H1 (cell line): Measurements from ENCODE around the gene CCDC169. TPM values are rescaled to one million over a fixed set of nuclear protein-coding genes. Genes with fewer than 3 reads are reported as not detected.

Source experiments
- CTCF ChIA-PET: fragments of 300-600 bp; sonication (Branson Sonifier 250); formaldehyde crosslinking; loops from one replicate; lab custom pipeline; 2021; ENCODE audit not compliant: partially characterized antibody; lab: Charles Lee
- POLR2A ChIA-PET: fragments of 300-600 bp; sonication (Branson Sonifier 250); formaldehyde crosslinking; loops from one replicate; lab custom pipeline; 2021; ENCODE audit warnings: inconsistent platforms; ENCODE audit not compliant: partially characterized antibody; lab: Charles Lee
- DNase-seq, 2 experiments: peaks; one replicate each; pipeline versions ENCODE4 v3.0.0 to v3.0.0-alpha.2; 2010 to 2022; ENCODE audit warnings: low spot score in 2 of 2, low read depth in 1 of 2, mixed read lengths in 1 of 2
- FAIRE-seq: peaks from 2 replicates; lab custom pipeline; 2011; peaks lifted over from hg19 to GRCh38; lab: Jason Lieb, UNC
- H2AFZ ChIP-seq: 2 replicates; pipeline ENCODE4 v1.8.1; 2012; ENCODE audit warnings: low read length, inconsistent platforms
- H2AK5ac ChIP-seq: 2 replicates; pipeline ENCODE4 v1.6.1; 2013; ENCODE audit warnings: low read depth, low read length
- H2BK120ac ChIP-seq: replicated peaks from 2 replicates; pipeline ENCODE3; 2013; ENCODE audit warnings: low read depth, low read length, inconsistent platforms
- H2BK12ac ChIP-seq: 2 replicates; pipeline ENCODE4 v1.6.1; 2013; ENCODE audit warnings: low read depth, low read length
- H2BK15ac ChIP-seq: 2 replicates; pipeline ENCODE4 v1.6.1; 2013; ENCODE audit warnings: low read length
- H2BK20ac ChIP-seq: 2 replicates; pipeline ENCODE4 v1.6.1; 2013; ENCODE audit warnings: low read length
- H2BK5ac ChIP-seq: 2 replicates; pipeline ENCODE4 v1.6.1; 2013; ENCODE audit warnings: low read depth, low read length
- H3K14ac ChIP-seq: 2 replicates; pipeline ENCODE4 v1.6.1; 2013; ENCODE audit warnings: inconsistent platforms; ENCODE audit not compliant: insufficient read length
- H3K18ac ChIP-seq: 2 replicates; pipeline ENCODE4 v1.6.1; 2013; ENCODE audit warnings: low read length; ENCODE audit errors: extremely low read depth
- H3K23ac ChIP-seq: 2 replicates; pipeline ENCODE4 v1.6.1; 2013; ENCODE audit warnings: inconsistent platforms; ENCODE audit not compliant: insufficient read length
- H3K23me2 ChIP-seq: 2 replicates; pipeline ENCODE4 v1.6.1; 2013; ENCODE audit warnings: low read depth, low read length
- H3K27ac ChIP-seq: 2 replicates; pipeline ENCODE4 v1.6.1; 2011; ENCODE audit warnings: low read depth, low read length, inconsistent platforms
- H3K27me3 ChIP-seq, 4 experiments: replicated peaks in 1 of 4; 1 replicate in 1 of 4; 2 replicates in 3 of 4; pipeline versions ENCODE4 v1.6.1 to v1.8.1; 2011 to 2013; ENCODE audit warnings: low read length in 3 of 4, mild to moderate bottlenecking in 3 of 4, inconsistent platforms in 2 of 4, mixed read lengths in 2 of 4, moderate library complexity in 1 of 4; ENCODE audit not compliant: control insufficient read depth in 3 of 4, insufficient read depth in 3 of 4; ENCODE audit errors: extremely low read depth in 1 of 4
- H3K36me3 ChIP-seq, 4 experiments: 2 replicates each; pipeline versions ENCODE4 v1.6.1 to v1.8.1; 2011 to 2013; ENCODE audit warnings: mild to moderate bottlenecking in 4 of 4, low read length in 3 of 4, moderate library complexity in 2 of 4, control low read depth in 1 of 4, inconsistent platforms in 1 of 4; ENCODE audit not compliant: insufficient read depth in 4 of 4, control insufficient read depth in 2 of 4
- H3K4ac ChIP-seq: replicated peaks from 2 replicates; pipeline ENCODE3; 2013; ENCODE audit warnings: low read length, low read depth, mixed read lengths, inconsistent platforms; ENCODE audit not compliant: insufficient read length
- H3K4me1 ChIP-seq, 4 experiments: replicated peaks in 1 of 4; 1 replicate in 1 of 4; 2 replicates in 3 of 4; pipeline versions ENCODE4 v1.6.1 to v1.8.1; 2011 to 2013; ENCODE audit warnings: low read length in 3 of 4, inconsistent platforms in 2 of 4, mixed read lengths in 1 of 4; ENCODE audit not compliant: insufficient read depth in 4 of 4, control insufficient read depth in 3 of 4
- H3K4me2 ChIP-seq, 2 experiments: 2 replicates each; pipeline versions ENCODE4 v1.6.1 to v1.8.1; 2011 to 2013; ENCODE audit warnings: low read depth in 2 of 2, low read length in 2 of 2, control low read depth in 1 of 2, inconsistent platforms in 1 of 2, mild to moderate bottlenecking in 1 of 2; ENCODE audit not compliant: insufficient read depth in 1 of 2
- H3K4me3 ChIP-seq, 4 experiments: fragments of 200-600, 300-600 bp in 1 of 4; sonication (generic), shearing (Covaris generic), sonication (Bioruptor Twin) in 1 of 4; 2 replicates each; pipeline versions ENCODE4 v1.5.1 to v1.8.1; 2011 to 2016; ENCODE audit warnings: low read length in 4 of 4, low read depth in 3 of 4, control low read depth in 2 of 4, inconsistent platforms in 2 of 4, mild to moderate bottlenecking in 2 of 4, mixed read lengths in 1 of 4, moderate library complexity in 1 of 4; ENCODE audit not compliant: insufficient read depth in 2 of 4; ENCODE audit errors: extremely low read depth in 1 of 4
- H3K56ac ChIP-seq: replicated peaks from 2 replicates; pipeline ENCODE3; 2013; ENCODE audit warnings: low read depth, mild to moderate bottlenecking, mixed read lengths, low read length, inconsistent platforms; ENCODE audit not compliant: insufficient read length
- H3K79me1 ChIP-seq: 2 replicates; pipeline ENCODE4 v1.6.1; 2013; ENCODE audit warnings: low read depth, low read length, control low read depth
- H3K79me2 ChIP-seq, 2 experiments: 2 replicates each; pipeline versions ENCODE4 v1.6.1 to v1.8.1; 2012 to 2013; ENCODE audit warnings: low read length in 2 of 2, mild to moderate bottlenecking in 2 of 2, inconsistent platforms in 1 of 2; ENCODE audit not compliant: insufficient read depth in 2 of 2, control insufficient read depth in 1 of 2
- H3K9ac ChIP-seq, 4 experiments: replicated peaks in 1 of 4; 1 replicate in 1 of 4; 2 replicates in 3 of 4; pipeline versions ENCODE4 v1.6.1 to v1.8.1; 2011 to 2013; ENCODE audit warnings: low read depth in 3 of 4, low read length in 3 of 4, control low read depth in 2 of 4, mild to moderate bottlenecking in 2 of 4, moderate library complexity in 2 of 4, inconsistent platforms in 1 of 4; ENCODE audit errors: extremely low read depth in 1 of 4
- H3K9me3 ChIP-seq, 2 experiments: 2 replicates each; pipeline versions ENCODE4 v1.6.1 to v1.8.1; 2012 to 2013; ENCODE audit warnings: mild to moderate bottlenecking in 2 of 2, moderate library complexity in 2 of 2, control low read depth in 1 of 2, inconsistent platforms in 1 of 2, low read depth in 1 of 2, low read length in 1 of 2, mixed read lengths in 1 of 2; ENCODE audit not compliant: insufficient read depth in 2 of 2
- H4K20me1 ChIP-seq, 2 experiments: replicated peaks in 1 of 2; 2 replicates each; pipeline versions ENCODE3 to v1.8.1; 2011 to 2013; ENCODE audit warnings: inconsistent platforms in 2 of 2, low read length in 2 of 2, mild to moderate bottlenecking in 1 of 2; ENCODE audit not compliant: insufficient read depth in 2 of 2, control insufficient read depth in 1 of 2
- H4K5ac ChIP-seq: 2 replicates; pipeline ENCODE4 v1.6.1; 2013; ENCODE audit warnings: low read length, low read depth, mixed read lengths, inconsistent platforms; ENCODE audit not compliant: insufficient read length
- H4K8ac ChIP-seq: 2 replicates; pipeline ENCODE4 v1.8.0; 2013; ENCODE audit warnings: mild to moderate bottlenecking, moderate library complexity, low read length, inconsistent platforms; ENCODE audit not compliant: insufficient read depth; ENCODE audit errors: extremely low read depth
- H4K91ac ChIP-seq: replicated peaks from 2 replicates; pipeline ENCODE3; 2013; ENCODE audit warnings: low read length, mixed read lengths, inconsistent platforms; ENCODE audit not compliant: insufficient read length
- BCL11A ChIP-seq, 2 experiments: IDR thresholded peaks; one replicate each; pipeline ENCODE4 v1.6.1; 2011; ENCODE audit warnings: low read depth in 2 of 2, low read length in 2 of 2, mild to moderate bottlenecking in 2 of 2
- CBX8 ChIP-seq: fragments of 300-800, 300-1000 bp; sonication (generic); IDR thresholded peaks from 2 replicates; pipeline ENCODE4 v1.7.1; 2016; ENCODE audit warnings: low read depth, low read length, borderline replicate concordance
- CHD1 ChIP-seq: IDR thresholded peaks from 2 replicates; pipeline ENCODE4 v1.6.1; 2012; ENCODE audit warnings: low read depth, low read length, improper control_type of control experiment
- HDAC2 ChIP-seq, 2 experiments: fragments of 300-600 bp in 1 of 2; sonication (generic) in 1 of 2; IDR thresholded peaks; 2 replicates each; pipeline ENCODE4 v1.6.1; 2011 to 2012; ENCODE audit warnings: low read depth in 2 of 2, low read length in 2 of 2, mild to moderate bottlenecking in 2 of 2, moderate library complexity in 2 of 2, borderline replicate concordance in 1 of 2, inconsistent platforms in 1 of 2
- MAFK ChIP-seq: IDR thresholded peaks from 2 replicates; pipeline ENCODE4 v1.6.1; 2012; ENCODE audit warnings: low read depth, mild to moderate bottlenecking, improper control_type of control experiment, low read length
- POLR2AphosphoS5 ChIP-seq: IDR thresholded peaks from 2 replicates; pipeline ENCODE4 v1.6.1; 2011; ENCODE audit warnings: low read depth, low read length
- SIX5 ChIP-seq: IDR thresholded peaks from 2 replicates; pipeline ENCODE4 v1.6.1; 2011; ENCODE audit warnings: mild to moderate bottlenecking, low read depth, low read length
- SP1 ChIP-seq: IDR thresholded peaks from 2 replicates; pipeline ENCODE4 v1.6.1; 2011; ENCODE audit warnings: low read depth, low read length
- TAF1 ChIP-seq: IDR thresholded peaks from 2 replicates; pipeline ENCODE4 v1.6.1; 2011; ENCODE audit warnings: mild to moderate bottlenecking, low read depth, low read length
- TAF7 ChIP-seq: optimal IDR thresholded peaks from 2 replicates; pipeline ENCODE3; 2011; ENCODE audit warnings: low read depth, mild to moderate bottlenecking, inconsistent platforms, low read length, moderate library complexity, borderline replicate concordance
- TCF12 ChIP-seq: IDR thresholded peaks from 2 replicates; pipeline ENCODE4 v1.6.1; 2011; ENCODE audit warnings: low read depth, mild to moderate bottlenecking, low read length
- ZNF274 ChIP-seq: IDR thresholded peaks from 2 replicates; pipeline ENCODE4 v1.7.0; 2012; ENCODE audit warnings: low read length, borderline replicate concordance; ENCODE audit errors: extremely low read depth
- WGBS, 2 experiments: shearing (Covaris generic) in 1 of 2; methylation state at CpG; one replicate each; pipeline versions ENCODE4 v1.1.6 to v1.1.7; 2013 to 2015; ENCODE audit warnings: low lambda C conversion rate in 2 of 2, mixed read lengths in 2 of 2, inconsistent platforms in 1 of 2, low coverage in 1 of 2, missing lambda C conversion rate in 1 of 2; ENCODE audit not compliant: insufficient replicate concordance in 2 of 2, insufficient coverage in 1 of 2, insufficient read length in 1 of 2; ENCODE audit errors: extremely low coverage in 1 of 2, missing lambda C conversion rate in 1 of 2; 5-methylcytosine and 5-hydroxymethylcytosine counted together
- polyA plus RNA-seq, 7 experiments: library from polyadenylated mRNA; depleted of rRNA in 3 of 7; stranded (reverse) in 5 of 7; unstranded in 2 of 7; fragments of >200 nt in 5 of 7; fragments of 200-250 nt in 2 of 7; gene quantifications; 1 replicate in 5 of 7; 2 replicates in 1 of 7; 4 replicates in 1 of 7; pipeline versions ENCODE4 v1.2.1 to v1.2.3, GENCODE V29; 2011 to 2013; ENCODE audit warnings: missing spikeins in 2 of 7, mixed read lengths in 2 of 7
- total RNA-seq: library from RNA; stranded (reverse); fragmentation: NEBNext Ultra II Directional; extraction: Animal tissue kit (Norgen Biotek cat#: 25700); gene quantifications from 2 replicates; pipeline ENCODE4 v1.2.1, GENCODE V29; 2021
- TF ChIP-seq, protein P1 (sequence below): IDR thresholded peaks from 2 replicates; pipeline ENCODE4 v1.6.1; 2011; ENCODE audit warnings: low read length, improper control_type of control experiment

Gene CCDC169
- total and polyA plus RNA-seq, 2 of the 8 experiments (the other 6 are each of a cell fraction or from before 2014, with no cell fraction given) = 7.2 to 44.0 TPM

DNA sequence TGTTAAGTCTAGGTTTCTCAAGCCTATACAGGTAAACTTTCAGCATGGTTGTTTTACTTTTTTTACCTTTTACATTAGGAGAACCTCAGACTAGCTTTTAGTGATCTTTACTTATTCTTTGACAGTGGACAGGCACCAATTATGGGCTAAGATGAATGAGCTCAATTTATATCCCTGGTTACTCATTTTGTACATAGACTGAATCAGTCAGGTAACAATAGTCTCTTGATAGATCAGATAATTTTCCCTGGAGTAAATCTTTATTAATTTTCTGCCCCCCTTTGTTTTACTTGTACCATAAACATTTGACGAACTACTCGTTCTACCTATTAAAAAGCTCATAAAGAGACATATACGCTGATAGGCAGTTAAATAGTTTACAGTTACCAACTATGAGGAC, 25.8 kb upstream of the CCDC169 start:
- ChIA-PET POLR2A (interaction anchor here (4.7 kb wide), 1 partner anchor 26 kb away, joined by 30 read pairs; the partner anchor contains the start of gene CCDC169), CTCF (interaction anchor here (0.7 to 1.5 kb wide), 3 partner anchors 14 to 40 kb away, joined by 3 to 6 read pairs (median 5); no protein-coding TSS in a partner anchor)
- Histone ChIP-seq H3K23ac (no peak overlapping the region), H3K9ac (no peak overlapping the region), H2BK120ac (no peak overlapping the region), H3K14ac (no peak overlapping the region), H2BK15ac (no peak overlapping the region), H2AFZ (no peak overlapping the region), H4K8ac (no peak overlapping the region), H3K27ac (no peak overlapping the region), H3K56ac (no peak overlapping the region), H3K79me1 (peaks cover 2% of the 10 kb centered on the region; the same call in 1 of the 2 replicates), H2AK5ac (no peak overlapping the region), H2BK12ac (no peak overlapping the region), H2BK5ac (peak overlapping the region; percentile 61; the same call in 1 of the 2 replicates), H3K18ac (no peak overlapping the region), H4K5ac (peak overlapping the region; percentile 18), H3K4ac (no peak overlapping the region), H3K4me3 (no peak overlapping the region), H2BK20ac (no peak overlapping the region), H4K20me1 (no peaks in the 10 kb centered on the region), H3K4me1 (peaks cover 0 to 7% (median 3%) of the 10 kb centered on the region in 4 experiments; a peak in 3 of 7 replicates), H3K9me3 (no peaks in the 10 kb centered on the region; a peak in 1 of 4 replicates), H4K91ac (no peak overlapping the region), H3K23me2 (no peaks in the 10 kb centered on the region), H3K27me3 (no peaks in the 10 kb centered on the region), H3K36me3 (peaks cover 0 to 38% (median 7%) of the 10 kb centered on the region in 4 experiments; a peak in 3 of 8 replicates), H3K79me2 (no peaks in the 10 kb centered on the region), H3K4me2 (no peak overlapping the region)
- FAIRE-seq = no peak
- WGBS, 2 experiments = 93% methylated on average over 3 of the region's 3 CpGs; no CpG with 5 or more reads in 1 of the 2 experiments
- no peak for DNase-seq
- no peak for TF ChIP-seq TAF7
- no peak for TF ChIP-seq SP1
- TF ChIP-seq MAFK = no peak
- no peak for TF ChIP-seq CBX8
- TF ChIP-seq ZNF274 = no peak
- TF ChIP-seq SIX5 = no peak
- TF ChIP-seq BCL11A (IDR thresholded peaks at IDR 0.05; ENCODE audit: low read depth in 2 of 2, low read length in 2 of 2) = no peak
- TF ChIP-seq POLR2AphosphoS5 = no peak
- TF ChIP-seq HDAC2 (IDR thresholded peaks at IDR 0.05; ENCODE audit: borderline replicate concordance in 1 of 2, low read depth in 2 of 2, low read length in 2 of 2) = no peak
- TF ChIP-seq, protein P1, sequence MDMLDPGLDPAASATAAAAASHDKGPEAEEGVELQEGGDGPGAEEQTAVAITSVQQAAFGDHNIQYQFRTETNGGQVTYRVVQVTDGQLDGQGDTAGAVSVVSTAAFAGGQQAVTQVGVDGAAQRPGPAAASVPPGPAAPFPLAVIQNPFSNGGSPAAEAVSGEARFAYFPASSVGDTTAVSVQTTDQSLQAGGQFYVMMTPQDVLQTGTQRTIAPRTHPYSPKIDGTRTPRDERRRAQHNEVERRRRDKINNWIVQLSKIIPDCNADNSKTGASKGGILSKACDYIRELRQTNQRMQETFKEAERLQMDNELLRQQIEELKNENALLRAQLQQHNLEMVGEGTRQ = no peak
- no peak for TF ChIP-seq TCF12
- TF ChIP-seq CHD1 = no peak
- no peak for TF ChIP-seq TAF1
